Activated CD8-positive, alpha-beta memory T cell treated with anti-CD3 and anti-CD28 coated beads for 36 hours (primary cell): ENCODE data around the gene IL1RAPL1. TPM values are rescaled to one million over a fixed set of nuclear protein-coding genes. Genes with fewer than 3 reads are reported as not detected.

ENCODE experiments used
- CTCF ChIA-PET: fragments of 350-600 bp; sonication (Branson Sonifier 250); formaldehyde crosslinking; loops from one replicate; lab custom pipeline; 2021; ENCODE audit warnings: antibody characterized with exemption; lab: Charles Lee
- POLR2A ChIA-PET: fragments of 350-600 bp; sonication (Branson Sonifier 250); formaldehyde crosslinking; loops from one replicate; lab custom pipeline; 2021; ENCODE audit warnings: antibody characterized with exemption; lab: Charles Lee
- total RNA-seq, 2 experiments: library from RNA; stranded (reverse); gene quantifications; one replicate each; pipeline ENCODE4 v1.2.3, GENCODE V29; 2021

IL1RAPL1 gene
- total RNA-seq, 2 experiments from 2014 or later, result not detected

DNA sequence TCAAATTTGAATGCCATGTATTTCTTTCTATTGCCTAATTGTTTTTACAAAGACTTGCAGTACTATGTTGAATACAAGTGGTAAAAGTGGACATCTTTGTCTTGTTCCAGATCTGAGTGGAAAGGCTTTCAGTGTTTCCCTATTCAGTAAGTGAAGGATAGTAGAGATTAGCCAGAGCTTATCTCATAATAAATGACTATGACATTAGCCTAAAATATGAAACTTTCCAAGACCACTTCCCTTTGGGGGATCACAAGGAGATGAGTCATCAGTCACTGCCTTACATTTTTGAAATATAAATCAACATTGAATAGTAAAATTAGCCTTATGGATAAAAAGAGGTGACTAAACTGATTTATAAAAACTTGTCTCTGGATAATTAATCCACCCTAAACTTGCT, 1074.0 kb downstream of the IL1RAPL1 start:
- ChIA-PET POLR2A (no interaction called here), CTCF (no interaction called here)

- CTCF ChIA-PET, result no interaction called here
- POLR2A ChIA-PET, result no interaction called here
Measured at GRCh38 chrX:29662101-29662500, 1074.9 kb downstream of the IL1RAPL1 start.

- ChIA-PET CTCF (no interaction called here), POLR2A (no interaction called here)
Measured at GRCh38 chrX:29662759-29663503, 1075.7 kb downstream of the IL1RAPL1 start.

GRCh38 chrX:29665532-29665931, 1078.3 kb downstream of the IL1RAPL1 start:
- ChIA-PET CTCF (no interaction called here), POLR2A (no interaction called here)

- POLR2A ChIA-PET, result no interaction called here
- CTCF ChIA-PET, result no interaction called here
Measured at GRCh38 chrX:29666366-29666765, 1079.1 kb downstream of the IL1RAPL1 start.

DNA sequence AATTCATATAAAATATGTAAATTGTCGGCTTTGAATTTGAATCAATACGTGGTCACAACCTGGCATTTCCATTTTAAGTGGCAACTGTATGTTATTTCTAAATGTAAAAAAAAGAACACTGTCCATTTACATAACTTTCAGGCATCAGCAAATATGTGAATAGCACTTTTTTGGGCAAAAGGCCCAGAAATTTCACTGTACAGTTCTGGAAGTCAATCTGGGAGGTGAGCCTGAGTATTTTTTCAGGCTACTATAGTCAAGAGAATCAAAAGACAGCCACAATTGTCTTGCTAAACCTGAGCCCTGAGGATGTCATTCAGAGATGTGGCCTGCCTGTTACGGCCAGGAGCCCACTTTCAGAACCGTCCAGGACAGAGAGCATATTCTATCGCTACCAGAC, 1084.2 kb downstream of the IL1RAPL1 start:
- ChIA-PET POLR2A (no interaction called here), CTCF (no interaction called here)

- ChIA-PET POLR2A (no interaction called here), CTCF (no interaction called here)
Measured at GRCh38 chrX:29687687-29688086, 1100.4 kb downstream of the IL1RAPL1 start.

GRCh38 chrX:29690061-29690460, 1102.8 kb downstream of the IL1RAPL1 start:
- ChIA-PET POLR2A (no interaction called here), CTCF (no interaction called here)

GRCh38 chrX:29691044-29691443, 1103.8 kb downstream of the IL1RAPL1 start:
- ChIA-PET POLR2A (no interaction called here), CTCF (no interaction called here)

- POLR2A ChIA-PET, result no interaction called here
- CTCF ChIA-PET, result interaction anchor here (0.7 kb wide), 1 partner anchor 9 kb away, joined by 4 read pairs; no protein-coding TSS in a partner anchor
Measured at GRCh38 chrX:29693912-29694311, 1106.7 kb downstream of the IL1RAPL1 start.

DNA sequence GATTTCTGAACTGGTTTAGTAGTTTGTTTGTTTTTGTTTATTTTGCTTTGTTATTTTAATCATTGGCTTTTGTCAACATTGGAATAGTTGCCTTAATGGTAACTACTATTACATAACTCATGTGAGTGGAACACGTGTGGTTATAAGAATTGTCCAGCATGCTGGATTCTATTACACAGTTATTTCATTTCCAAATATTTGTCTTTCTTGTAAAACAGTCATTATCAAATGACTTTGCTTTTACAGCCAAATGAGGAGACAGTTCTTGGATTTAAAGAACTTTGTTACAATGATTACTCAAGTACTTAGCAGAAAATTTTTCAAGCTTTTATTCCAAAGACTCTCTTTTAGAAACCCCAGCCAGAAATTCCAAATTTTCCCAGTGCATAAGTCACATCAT, 1112.0 kb downstream of the IL1RAPL1 start:
- ChIA-PET CTCF (no interaction called here), POLR2A (no interaction called here)

DNA sequence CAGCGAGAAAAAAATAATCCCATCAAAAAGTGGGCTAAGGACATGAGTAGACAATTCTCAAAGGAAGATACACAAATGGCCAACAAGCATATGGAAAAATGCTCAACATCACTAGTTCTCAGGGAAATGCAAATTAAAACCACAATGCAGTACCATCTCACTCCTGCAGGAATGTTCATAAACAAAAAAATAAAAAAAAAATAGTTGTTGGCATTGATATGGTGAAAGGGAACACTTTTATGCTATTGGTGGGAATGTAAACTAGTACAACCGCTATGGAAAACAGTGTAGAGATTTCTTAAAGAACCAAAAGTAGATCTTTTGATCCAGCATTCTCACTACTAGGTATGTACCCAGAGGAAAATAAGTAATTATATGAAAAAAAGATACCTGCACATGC, 1119.8 kb downstream of the IL1RAPL1 start:
- POLR2A ChIA-PET, result no interaction called here
- CTCF ChIA-PET, result no interaction called here

- CTCF ChIA-PET, result no interaction called here
- POLR2A ChIA-PET, result no interaction called here
Measured at GRCh38 chrX:29721152-29721551, 1133.9 kb downstream of the IL1RAPL1 start.

- ChIA-PET POLR2A (no interaction called here), CTCF (no interaction called here)
Measured at GRCh38 chrX:29724316-29724715, 1137.1 kb downstream of the IL1RAPL1 start.

GRCh38 chrX:29726811-29727210, 1139.6 kb downstream of the IL1RAPL1 start:
- ChIA-PET POLR2A (no interaction called here), CTCF (no interaction called here)

GRCh38 chrX:29728639-29729038, 1141.4 kb downstream of the IL1RAPL1 start:
- ChIA-PET CTCF (no interaction called here), POLR2A (no interaction called here)

DNA sequence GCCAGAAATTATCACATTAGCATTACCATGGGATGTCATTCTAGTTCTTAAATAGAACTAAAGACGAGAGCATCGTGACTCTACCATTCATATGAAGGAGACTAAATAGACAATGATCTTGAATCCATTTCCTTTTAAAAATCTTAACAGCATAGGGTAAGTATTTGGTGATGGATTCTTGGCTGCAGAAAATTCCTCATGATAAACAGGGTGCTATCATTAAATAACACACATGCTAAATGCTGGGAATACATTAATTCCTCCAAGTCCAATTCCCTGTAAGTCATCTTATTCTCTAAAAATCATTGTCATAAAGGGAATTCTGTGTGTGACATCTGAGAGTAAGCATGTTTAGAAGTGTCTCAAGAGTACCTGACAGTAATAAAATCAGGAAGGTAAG, 1157.7 kb downstream of the IL1RAPL1 start:
- CTCF ChIA-PET, result no interaction called here
- POLR2A ChIA-PET, result no interaction called here

DNA sequence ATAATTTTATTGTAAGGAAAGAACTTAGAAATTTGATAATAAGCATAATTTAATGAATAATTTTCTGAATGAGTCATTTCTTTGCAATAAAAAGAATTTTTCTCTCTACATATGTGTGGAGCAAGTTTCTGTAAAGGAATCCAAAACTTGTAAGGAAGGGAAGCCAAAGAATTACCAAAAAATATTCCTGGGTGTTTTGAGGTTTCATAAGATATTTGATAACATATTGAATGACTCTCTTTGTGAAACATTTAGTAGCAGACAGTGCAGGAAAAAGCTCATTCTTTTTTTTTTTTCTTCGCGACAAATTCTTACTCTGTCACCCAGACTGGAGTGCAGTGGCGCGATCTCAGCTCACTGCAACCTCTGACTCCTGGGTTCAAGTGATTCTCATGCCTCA, 1159.1 kb downstream of the IL1RAPL1 start:
- ChIA-PET POLR2A (no interaction called here), CTCF (no interaction called here)

DNA sequence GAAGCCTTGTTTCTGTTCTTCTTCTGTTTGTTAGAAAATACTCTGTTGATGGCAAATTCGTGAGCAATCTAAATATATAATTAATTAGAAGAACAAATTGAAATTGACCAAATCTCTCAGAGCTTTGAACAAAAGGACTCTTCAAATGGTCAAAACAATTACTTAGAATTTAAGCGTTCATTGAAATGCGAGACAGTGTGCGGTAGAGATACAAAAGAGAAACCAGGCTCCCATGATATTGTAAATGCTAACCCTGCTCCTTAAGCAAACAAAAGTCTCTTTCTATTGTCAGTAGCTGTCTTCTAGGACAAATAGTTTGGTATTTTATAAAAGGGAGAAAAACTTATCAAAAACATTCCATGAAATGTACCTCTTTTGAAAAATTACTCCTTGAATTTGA, 1174.8 kb downstream of the IL1RAPL1 start:
- ChIA-PET POLR2A (no interaction called here), CTCF (no interaction called here)

DNA sequence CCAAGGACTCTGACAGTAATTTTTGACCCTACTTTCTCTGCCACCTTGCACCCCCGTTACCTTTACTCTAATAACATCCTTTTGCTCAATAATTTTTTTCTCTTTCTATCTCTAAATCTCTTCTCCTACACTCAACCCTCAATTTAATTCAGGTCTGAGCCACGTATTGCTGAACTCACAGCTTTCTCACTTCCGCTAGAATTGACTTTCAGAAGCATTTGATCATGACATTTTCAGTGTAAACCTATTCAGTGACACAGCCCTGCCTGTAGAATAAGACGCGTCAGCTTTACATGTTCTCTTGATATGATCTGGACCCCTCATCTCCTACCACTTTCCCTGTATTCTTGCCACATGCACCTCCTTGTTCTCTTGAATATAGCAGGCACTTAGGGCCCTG, 1188.6 kb downstream of the IL1RAPL1 start:
- CTCF ChIA-PET, result no interaction called here
- POLR2A ChIA-PET, result no interaction called here

DNA sequence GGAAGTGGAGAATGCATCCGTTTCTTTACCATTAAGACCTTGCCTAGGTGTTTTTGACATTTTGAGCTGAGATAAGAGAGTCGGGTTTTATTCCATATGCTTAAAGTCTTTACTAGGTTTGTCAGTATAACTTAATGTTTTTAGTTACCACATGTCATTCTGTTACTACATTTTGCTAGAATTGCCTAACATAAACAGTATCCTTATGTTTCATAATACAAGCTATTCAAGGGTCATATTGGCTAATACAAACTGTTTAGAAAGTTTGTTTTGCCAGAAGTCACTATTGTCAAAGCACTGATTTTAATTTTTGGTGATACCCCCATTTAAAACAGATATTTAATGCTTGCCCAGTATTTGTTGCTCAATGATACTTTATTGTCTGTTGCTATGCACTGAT, 1200.4 kb downstream of the IL1RAPL1 start:
- ChIA-PET POLR2A (no interaction called here), CTCF (no interaction called here)
